Activated effector memory CD4-positive, alpha-beta T cell treated with anti-CD3 and anti-CD28 coated beads, Interleukin-2, amount 50 U/mL, for 16 hours (primary cell): ENCODE data around the gene ICE2.
"Not testable (repeated sequence)": the region's sequence is repeated elsewhere in the genome, so short reads cannot be mapped to it uniquely, and the experiment has no call there.

ENCODE experiments used
- DNase-seq: peaks from one replicate; pipeline ENCODE4 v3.0.0-alpha.2; 2020

Gene ICE2

DNA sequence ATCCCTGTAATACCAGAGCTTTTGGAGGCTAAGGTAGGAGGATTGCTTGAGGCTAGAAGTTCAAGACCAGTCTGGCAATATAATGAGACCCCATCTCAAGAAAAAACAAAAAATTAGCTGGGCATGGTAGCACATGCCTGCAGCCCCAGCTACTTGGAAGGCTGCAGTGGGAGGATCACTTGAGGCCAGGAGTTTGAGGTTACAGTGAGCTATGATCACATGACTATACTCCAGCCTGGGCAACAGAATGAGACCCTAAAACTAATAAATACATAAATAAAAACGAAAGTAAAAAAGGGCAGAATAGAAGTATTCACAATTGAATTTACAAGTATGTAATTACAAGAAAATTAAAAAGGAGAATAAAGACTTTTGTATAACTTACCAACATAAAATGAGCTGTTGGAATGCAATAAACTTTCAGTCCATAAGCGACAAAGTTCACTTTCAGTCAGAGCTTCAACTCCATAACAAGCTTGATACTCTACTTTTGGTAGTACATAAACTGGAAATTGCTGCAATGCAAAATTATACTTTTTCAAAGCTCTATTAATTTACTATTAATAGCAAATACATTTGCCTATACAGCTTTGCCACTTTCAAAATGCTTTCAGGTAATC, 36.8 kb downstream of the ICE2 start:
- DNase-seq, result no peak

- DNase-seq, result no peak
These were observed 37.6 kb downstream of the ICE2 start for GRCh38 chr15:60441331-60441730.

DNA sequence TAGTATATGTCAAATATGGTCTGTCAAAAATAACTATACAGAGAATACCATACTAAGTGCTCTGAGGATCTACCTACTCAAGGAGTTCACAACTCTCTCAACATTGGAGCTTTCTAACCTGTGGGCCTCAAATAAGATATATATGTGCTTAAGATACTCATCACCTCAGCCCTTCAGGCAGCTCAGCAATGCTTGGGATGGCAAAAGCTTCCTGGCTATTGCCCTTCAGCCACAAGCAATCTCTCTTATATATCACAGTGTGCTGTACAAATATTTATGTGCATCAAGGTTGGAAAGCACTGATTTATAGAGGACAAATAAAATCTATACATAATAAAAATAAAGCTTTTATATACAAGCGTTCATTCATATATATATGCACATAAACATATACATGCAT, 40.3 kb downstream of the ICE2 start:
- no peak for DNase-seq

DNA sequence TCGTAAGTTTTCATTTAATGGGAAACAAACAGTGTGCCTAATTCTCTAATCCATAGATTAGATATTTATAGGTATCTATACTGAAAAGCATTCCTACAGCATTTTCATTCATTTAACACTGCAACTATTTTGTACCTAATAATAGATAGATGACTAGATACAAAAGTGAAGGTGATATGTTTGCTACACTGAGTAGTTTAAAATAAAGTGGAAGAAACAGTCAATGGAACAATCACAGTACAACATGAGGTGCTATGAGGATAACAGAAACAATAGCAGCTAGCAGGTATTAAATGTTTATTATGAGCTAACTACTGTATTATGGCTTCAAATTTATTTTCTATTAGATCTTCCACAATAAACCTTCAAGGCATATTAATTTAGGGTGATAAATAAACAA, 50.0 kb downstream of the ICE2 start:
- no peak for DNase-seq

DNA sequence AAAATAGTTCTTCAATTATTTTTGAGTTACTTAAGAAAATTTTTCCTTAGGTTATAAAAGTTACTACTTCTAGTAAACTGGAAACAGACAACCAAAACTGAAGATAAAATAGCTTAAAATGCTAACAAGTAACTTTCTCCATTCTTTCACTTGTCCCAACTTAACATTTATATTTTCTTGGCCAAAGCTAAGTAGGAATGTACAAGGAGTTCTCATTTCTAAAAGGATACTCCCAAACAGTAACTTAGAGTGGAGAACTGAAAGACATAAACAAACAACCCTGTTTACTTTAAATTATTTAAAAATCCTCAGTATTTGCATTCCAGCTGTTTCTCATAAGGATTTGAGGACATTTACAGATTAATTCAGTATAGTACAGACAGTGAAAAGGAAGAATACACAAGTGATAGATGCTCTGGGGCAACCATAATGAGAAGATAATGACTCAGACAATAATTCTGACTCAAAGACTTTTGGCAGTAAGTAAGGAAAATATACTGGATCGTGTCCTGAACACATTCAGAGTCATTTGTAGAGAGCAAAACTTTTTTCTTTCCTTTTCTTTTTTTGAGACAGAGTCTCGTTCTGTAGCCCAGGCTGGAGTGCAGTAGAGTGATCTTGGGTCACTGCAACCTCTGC, 52.0 kb downstream of the ICE2 start:
- DNase-seq, result no peak

GRCh38 chr15:60425461-60425860, 53.5 kb downstream of the ICE2 start:
- no peak for DNase-seq

DNA sequence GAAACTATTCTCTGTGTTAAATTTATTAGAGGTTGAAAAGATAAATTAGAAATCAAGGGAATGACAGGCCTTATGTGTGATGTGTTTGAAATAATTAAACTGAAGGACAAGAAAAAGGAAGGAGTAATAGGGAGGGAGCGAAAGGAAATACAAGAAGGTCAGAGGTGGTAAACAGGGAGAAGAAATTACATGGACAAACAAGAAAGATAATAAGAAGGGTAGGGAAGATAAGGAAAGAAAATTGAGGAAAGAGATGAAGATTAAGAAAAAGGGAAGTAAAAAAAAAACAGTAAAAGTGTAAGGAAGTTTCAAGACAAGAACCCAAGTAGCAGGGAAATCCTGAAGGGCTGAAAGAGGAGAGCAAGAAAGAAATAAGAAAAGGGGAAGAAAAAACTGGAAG, 54.9 kb downstream of the ICE2 start:
- no peak for DNase-seq

- no peak for DNase-seq
These were observed 55.4 kb downstream of the ICE2 start for GRCh38 chr15:60423537-60423936.

DNA sequence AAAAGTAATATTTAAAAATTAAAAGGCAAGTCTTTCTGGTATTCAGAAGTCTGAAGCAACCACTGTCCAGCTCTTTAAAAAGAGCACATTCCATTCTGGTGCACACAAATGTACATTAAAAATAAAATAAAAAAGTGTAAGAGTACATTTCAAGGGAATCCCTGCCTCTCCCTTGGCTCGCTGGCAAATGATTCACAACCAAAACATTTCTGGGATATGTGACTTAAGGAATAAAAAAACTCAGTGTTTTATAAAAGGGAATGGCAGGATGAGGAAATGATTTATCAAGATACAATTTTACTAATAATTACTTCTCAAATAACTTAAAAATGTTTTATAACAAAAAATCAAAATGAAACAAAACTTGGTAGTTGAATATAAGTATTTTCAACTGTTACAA, 57.4 kb downstream of the ICE2 start:
- DNase-seq, result no peak

- no peak for DNase-seq
These were observed 58.7 kb downstream of the ICE2 start for GRCh38 chr15:60420203-60420716.

DNA sequence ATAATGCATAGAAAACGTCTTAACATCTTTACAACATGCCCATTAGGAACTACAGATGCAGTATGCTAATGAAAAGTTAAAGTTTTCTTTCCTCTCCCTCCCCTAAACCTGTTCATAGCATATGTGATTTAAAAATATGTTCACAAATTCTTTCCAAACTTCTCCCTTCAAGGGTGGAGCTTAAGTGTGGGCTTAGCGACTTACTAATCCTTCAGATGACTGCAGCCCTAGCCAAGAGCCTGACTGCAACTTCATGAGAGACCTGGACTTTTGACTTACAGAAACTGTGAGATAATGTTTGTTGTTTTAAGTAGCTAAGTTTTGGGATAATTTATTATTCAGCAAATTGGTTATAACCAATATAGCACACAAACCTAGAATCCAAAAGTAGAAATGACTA, 59.2 kb downstream of the ICE2 start:
- DNase-seq, result no peak

- DNase-seq, result no peak
These were observed 60.8 kb downstream of the ICE2 start for GRCh38 chr15:60418096-60418495.

- no peak for DNase-seq
These were observed 61.8 kb downstream of the ICE2 start for GRCh38 chr15:60417112-60417511.

- DNase-seq, result no peak
These were observed 62.5 kb downstream of the ICE2 start for GRCh38 chr15:60416484-60416883.

DNA sequence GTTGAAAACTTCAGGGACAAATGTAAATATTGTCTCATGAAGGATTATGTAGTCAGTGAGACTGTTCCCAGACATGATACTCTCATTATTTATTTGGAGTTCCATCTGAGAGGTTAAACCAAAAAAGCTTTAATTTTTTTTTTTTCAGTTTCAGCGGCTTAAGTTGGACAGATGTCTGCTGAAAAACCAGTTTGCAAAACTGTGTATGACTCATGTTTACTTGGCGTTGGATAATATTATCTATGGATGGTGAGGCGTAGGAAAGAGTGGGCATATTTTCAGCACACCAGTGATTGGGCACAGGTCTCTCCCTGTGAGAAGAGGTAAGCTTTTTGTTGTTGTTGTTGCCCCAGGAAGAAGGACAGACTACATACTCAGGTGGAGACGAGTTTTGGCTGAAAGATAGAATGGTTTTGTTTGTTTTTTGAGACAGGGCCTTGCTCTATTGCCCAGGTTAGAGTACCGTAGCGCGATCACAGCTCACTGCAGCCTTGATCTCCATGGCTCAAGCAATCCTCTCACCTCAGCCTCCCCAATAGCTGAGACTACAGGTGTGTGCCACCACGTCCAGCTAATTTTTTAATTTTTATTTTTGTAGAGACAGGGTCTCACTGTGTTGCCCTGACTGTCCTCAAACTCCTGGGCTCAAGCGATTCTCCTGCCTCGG, 64.8 kb downstream of the ICE2 start:
- no peak for DNase-seq

DNA sequence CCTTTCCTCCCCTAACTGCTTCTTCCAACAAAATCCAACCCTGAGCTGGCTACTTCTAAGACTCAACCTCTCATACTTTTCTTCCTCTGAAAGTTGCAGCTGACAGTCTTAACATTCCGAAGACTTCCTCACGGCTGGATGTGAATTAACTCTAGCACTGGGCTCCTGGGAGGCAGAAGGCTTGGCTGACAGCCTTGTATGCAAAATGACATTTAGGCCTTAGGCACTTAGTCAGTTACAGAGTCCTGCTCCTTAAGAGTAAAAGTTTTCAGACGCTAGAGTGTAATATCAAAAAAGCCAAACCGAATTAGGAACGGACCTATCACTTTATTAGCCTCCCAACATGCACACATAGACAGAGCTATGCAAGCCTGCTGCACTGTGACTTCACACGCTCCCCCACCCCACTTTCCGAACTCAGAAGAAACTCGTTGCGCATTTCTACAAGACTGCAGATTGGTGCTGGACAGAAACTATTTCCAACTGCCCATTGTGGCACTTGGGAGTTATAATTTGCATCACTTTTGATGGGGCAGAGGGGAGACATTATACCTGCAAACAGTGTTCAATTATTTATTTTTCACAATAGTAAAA, 65.6 kb downstream of the ICE2 start:
- no peak for DNase-seq

GRCh38 chr15:60412807-60413206, 66.1 kb downstream of the ICE2 start:
- DNase-seq, result not testable (repeated sequence)

- no peak for DNase-seq
These were observed 67.0 kb downstream of the ICE2 start for GRCh38 chr15:60411774-60412425.

DNA sequence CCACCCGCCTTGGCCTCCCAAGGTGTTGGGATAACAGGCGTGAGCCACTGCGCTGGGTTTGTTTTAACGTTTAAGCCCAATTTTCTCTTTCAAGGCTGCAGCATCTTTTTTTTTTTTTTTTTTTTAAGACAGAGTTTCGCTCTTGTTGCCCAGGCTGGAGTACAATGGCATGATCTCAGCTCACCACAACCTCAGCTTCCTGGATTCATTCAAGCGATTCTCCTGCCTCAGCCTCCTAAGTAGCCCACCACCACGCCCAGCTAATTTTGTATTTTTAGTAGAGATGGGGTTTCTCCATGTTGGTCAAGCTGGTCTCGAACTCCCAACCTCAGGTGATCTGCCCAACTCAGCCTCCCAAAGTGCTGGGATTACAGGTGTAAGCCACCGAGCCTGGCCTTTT, 68.6 kb downstream of the ICE2 start:
- DNase-seq, result not testable (repeated sequence)

DNA sequence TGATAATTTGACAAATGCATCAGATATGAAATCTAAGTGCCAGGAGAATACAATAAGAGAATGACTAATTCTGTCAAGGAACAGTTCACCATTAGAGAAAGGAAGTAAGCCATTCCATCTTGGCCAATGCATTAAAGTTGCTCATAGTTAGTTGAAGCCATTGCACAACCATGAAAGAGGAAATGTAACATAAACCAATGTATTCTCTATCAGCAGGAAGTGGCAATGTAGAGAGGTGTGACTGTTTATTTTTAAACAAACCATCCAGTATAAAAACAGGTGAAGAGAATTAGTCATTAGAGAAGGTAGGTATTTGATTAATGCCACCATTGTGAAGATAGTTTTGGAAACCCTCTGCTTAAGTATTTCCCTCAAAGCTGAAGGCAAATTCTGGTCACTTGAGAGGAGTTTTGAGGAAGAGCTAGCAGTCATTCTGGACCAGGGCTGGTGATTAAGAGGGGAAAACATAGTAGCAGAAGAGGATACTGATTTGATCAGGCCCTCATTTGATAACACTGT, 70.4 kb downstream of the ICE2 start:
- no peak for DNase-seq

DNA sequence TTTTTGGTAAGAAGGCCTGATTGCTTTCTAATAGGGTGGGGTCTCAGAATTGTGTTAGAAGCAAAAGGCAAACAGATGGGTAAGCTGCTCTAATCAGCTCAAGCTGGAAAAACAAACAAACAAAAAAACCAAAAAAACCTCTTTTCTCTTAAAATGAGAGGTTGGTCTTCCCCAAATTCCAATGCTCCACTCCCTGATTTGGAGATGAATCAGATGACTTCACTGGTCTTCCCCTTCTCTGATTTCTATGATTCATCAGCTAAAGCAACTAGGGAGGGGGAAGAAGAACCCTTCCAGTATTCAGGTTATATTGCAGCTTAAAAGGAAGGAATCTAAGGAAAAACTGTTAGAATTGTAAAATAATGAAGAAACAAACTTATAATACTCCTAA, 71.5 kb downstream of the ICE2 start:
- no peak for DNase-seq

GRCh38 chr15:60406513-60407414, 72.2 kb downstream of the ICE2 start:
- no peak for DNase-seq
